GM23338 (cell line): ENCODE measurements around the gene AMOTL1. TPM values are rescaled to one million over a fixed set of nuclear protein-coding genes. Genes with fewer than 3 reads are reported as not detected.

ENCODE experiments used
- ATAC-seq: fragments of 200-7000 bp; cut with Tn5 transposase; 3 replicates; pipeline ENCODE4 v1.9.1; 2020
- DNase-seq: peaks from one replicate; pipeline ENCODE4 v3.0.0-alpha.2; 2015; ENCODE audit warnings: low spot score
- H2AFZ ChIP-seq: fragments of 200-600 bp; sonication (generic); 2 replicates; pipeline ENCODE4 v1.8.0; 2016; ENCODE audit warnings: antibody characterized with exemption, mild to moderate bottlenecking, moderate library complexity
- H3F3A ChIP-seq: fragments of 200-600 bp; sonication (generic); replicated peaks from 2 replicates; pipeline ENCODE4 v1.8.0; 2017; ENCODE audit warnings: antibody characterized with exemption, mixed run types, low read depth
- H3K27ac ChIP-seq: fragments of 200-600 bp; sonication (generic); 2 replicates; pipeline ENCODE4 v1.6.1; 2016; ENCODE audit warnings: low read depth
- H3K27me3 ChIP-seq: fragments of 200-600 bp; sonication (generic); 2 replicates; pipeline ENCODE4 v1.8.0; 2016; ENCODE audit warnings: mild to moderate bottlenecking, mixed run types, moderate library complexity; ENCODE audit not compliant: insufficient read depth
- H3K36me3 ChIP-seq: fragments of 200-600 bp; sonication (generic); 2 replicates; pipeline ENCODE4 v1.8.0; 2016; ENCODE audit warnings: mild to moderate bottlenecking; ENCODE audit not compliant: insufficient read depth
- H3K4me1 ChIP-seq: fragments of 200-600 bp; sonication (generic); 2 replicates; pipeline ENCODE4 v1.8.0; 2016; ENCODE audit warnings: mild to moderate bottlenecking, moderate library complexity; ENCODE audit not compliant: insufficient read depth
- H3K4me2 ChIP-seq: fragments of 200-600 bp; sonication (generic); 2 replicates; pipeline ENCODE4 v1.7.1; 2017; ENCODE audit warnings: mixed run types
- H3K4me3 ChIP-seq: fragments of 200-600 bp; sonication (generic); 2 replicates; pipeline ENCODE4 v1.6.1; 2016; ENCODE audit warnings: mixed run types
- H3K79me2 ChIP-seq: fragments of 200-600 bp; sonication (generic); replicated peaks from 2 replicates; pipeline ENCODE4 v1.8.0; 2017; ENCODE audit warnings: mild to moderate bottlenecking; ENCODE audit not compliant: insufficient read depth
- H3K9me2 ChIP-seq: fragments of 200-600 bp; sonication (generic); 2 replicates; pipeline ENCODE4 v1.8.0; 2017; ENCODE audit not compliant: insufficient read depth
- H4K20me1 ChIP-seq: fragments of 200-600 bp; sonication (generic); replicated peaks from 2 replicates; pipeline ENCODE4 v1.8.0; 2017; ENCODE audit warnings: mild to moderate bottlenecking; ENCODE audit not compliant: insufficient read depth
- H3K27ac Mint-ChIP-seq: 2 replicates; pipeline ENCODE4 v1.8.0; 2020; ENCODE audit warnings: inconsistent platforms, mild to moderate bottlenecking, moderate library complexity, mixed read lengths
- H3K27me3 Mint-ChIP-seq: 3 replicates; pipeline ENCODE4 v1.8.0; 2022; ENCODE audit warnings: low read depth, mild to moderate bottlenecking, moderate library complexity, mixed read lengths, inconsistent platforms; ENCODE audit not compliant: insufficient read depth, poor library complexity
- H3K36me3 Mint-ChIP-seq: 3 replicates; pipeline ENCODE4 v1.8.0; 2021; ENCODE audit warnings: low read depth, mild to moderate bottlenecking, inconsistent platforms, moderate library complexity, mixed read lengths
- H3K4me1 Mint-ChIP-seq: 3 replicates; pipeline ENCODE4 v1.8.0; 2020; ENCODE audit warnings: mild to moderate bottlenecking, inconsistent platforms, mixed read lengths
- H3K4me3 Mint-ChIP-seq: 3 replicates; pipeline ENCODE4 v1.8.0; 2021; ENCODE audit warnings: moderate library complexity, mild to moderate bottlenecking, inconsistent platforms, mixed read lengths
- H3K9me3 Mint-ChIP-seq: 3 replicates; pipeline ENCODE4 v1.8.0; 2020; ENCODE audit warnings: moderate library complexity, mild to moderate bottlenecking, inconsistent platforms, mixed read lengths
- CREB1 ChIP-seq: fragments of 250-450 bp; sonication (Bioruptor Pico); IDR thresholded peaks from 2 replicates; pipeline ENCODE4 v1.5.0; 2020; ENCODE audit warnings: low read depth, mild to moderate bottlenecking, moderate library complexity
- ETS1 ChIP-seq: IDR thresholded peaks from 2 replicates; pipeline ENCODE4 v1.6.1; 2016; ENCODE audit warnings: antibody characterized with exemption
- EZH2 ChIP-seq: fragments of 200-600 bp; sonication (generic); IDR thresholded peaks from one replicate; pipeline ENCODE4 v1.8.0; 2017; ENCODE audit warnings: antibody characterized with exemption, mild to moderate bottlenecking, low read depth; ENCODE audit not compliant: unreplicated experiment
- EZH2phosphoT487 ChIP-seq: fragments of 200-600 bp; sonication (generic); IDR thresholded peaks from one replicate; pipeline ENCODE4 v1.8.1; 2018; ENCODE audit warnings: antibody characterized with exemption; ENCODE audit not compliant: unreplicated experiment
- JUNB ChIP-seq: IDR thresholded peaks from one replicate; pipeline ENCODE4 v1.6.1; 2016; ENCODE audit warnings: antibody characterized with exemption; ENCODE audit not compliant: unreplicated experiment
- NANOG ChIP-seq: IDR thresholded peaks from 2 replicates; pipeline ENCODE4 v1.6.1; 2016; ENCODE audit warnings: antibody characterized with exemption, borderline replicate concordance
- POLR2AphosphoS5 ChIP-seq: IDR thresholded peaks from 2 replicates; pipeline ENCODE4 v1.6.1; 2016; ENCODE audit warnings: antibody characterized with exemption, low read depth
- REST ChIP-seq: IDR thresholded peaks from one replicate; pipeline ENCODE4 v1.6.1; 2018; ENCODE audit warnings: antibody characterized with exemption; ENCODE audit not compliant: unreplicated experiment
- STAT1 ChIP-seq: IDR thresholded peaks from one replicate; pipeline ENCODE4 v1.6.1; 2016; ENCODE audit warnings: antibody characterized with exemption; ENCODE audit not compliant: unreplicated experiment
- ZNF114 ChIP-seq: fragments of 250-450 bp; sonication (Bioruptor Pico); IDR thresholded peaks from 2 replicates; pipeline ENCODE4 v1.5.0; 2020; ENCODE audit warnings: mild to moderate bottlenecking, moderate library complexity
- ZNF331 ChIP-seq: fragments of 250-450 bp; sonication (Bioruptor Pico); IDR thresholded peaks from 2 replicates; pipeline ENCODE4 v1.5.0; 2020; ENCODE audit warnings: low read depth, mild to moderate bottlenecking, moderate library complexity
- polyA plus RNA-seq: library from polyadenylated mRNA; unstranded; fragments of >200 nt; fragmentation: Nextera tagmentation; extraction: Ambion mirVana; gene quantifications from 2 replicates; pipeline ENCODE4 v1.2.1, GENCODE V29; 2016
- total RNA-seq: library from RNA; depleted of rRNA; stranded (reverse); fragments of >200 nt; shearing (Covaris generic); gene quantifications from 2 replicates; pipeline ENCODE4 v1.2.3, GENCODE V29; 2014
- TF ChIP-seq, protein P1 (sequence below): fragments of 250-450 bp; sonication (Bioruptor Pico); IDR thresholded peaks from 2 replicates; pipeline ENCODE4 v1.5.0; 2020; ENCODE audit warnings: mild to moderate bottlenecking, moderate library complexity

AMOTL1 gene
- total and polyA plus RNA-seq, 2 experiments from 2014 or later: 4.3 to 18.7 TPM

GRCh38 chr11:94821439-94821838 lies 53.3 kb downstream of the AMOTL1 start:
- H4K20me1 ChIP-seq: 0 out of 2 replicates have a peak, but pooled peaks cover 6% of the 10 kb centered on the region
- ATAC-seq (no peak), DNase-seq (no peak)
- no peaks in the 10 kb centered on the region for H3F3A ChIP-seq
- no peak overlapping the region for H3K27ac Mint-ChIP-seq
- no peak overlapping the region for H3K4me3 Mint-ChIP-seq
- H2AFZ ChIP-seq: no peak overlapping the region
- no peak overlapping the region for H3K27ac ChIP-seq
- peaks cover 6% of the 10 kb centered on the region; the same call in 1 of the 2 replicates for H3K9me2 ChIP-seq
- no peaks in the 10 kb centered on the region for H3K27me3 Mint-ChIP-seq
- no peaks in the 10 kb centered on the region for H3K4me1 ChIP-seq
- peaks cover 23% of the 10 kb centered on the region for H3K36me3 ChIP-seq
- H3K4me2 ChIP-seq: no peak overlapping the region
- TF ChIP-seq STAT1: no peak
- TF ChIP-seq ZNF114 (CRISPR knock-in tag): no peak
- no peak for TF ChIP-seq NANOG
- no peak for TF ChIP-seq ZNF331
- no peak for TF ChIP-seq JUNB
- no peak for TF ChIP-seq ETS1
- no peak for TF ChIP-seq POLR2AphosphoS5
- H3K4me3 ChIP-seq: no peak overlapping the region
- H3K27me3 ChIP-seq: no peaks in the 10 kb centered on the region
- no peaks in the 10 kb centered on the region for H3K79me2 ChIP-seq
- peaks cover 91% of the 10 kb centered on the region for H3K36me3 Mint-ChIP-seq
- H3K4me1 Mint-ChIP-seq: peaks cover 3% of the 10 kb centered on the region; the same call in 2 of the 3 replicates
- peaks cover 26% of the 10 kb centered on the region for H3K9me3 Mint-ChIP-seq

- Histone ChIP-seq H3K27me3 (no peaks in the 10 kb centered on the region), H4K20me1 (0 out of 2 replicates have a peak, but pooled peaks cover 6% of the 10 kb centered on the region), H3K9me2 (peaks cover 6% of the 10 kb centered on the region; the same call in 1 of the 2 replicates), H3F3A (no peaks in the 10 kb centered on the region), H3K4me2 (no peak overlapping the region), H3K4me1 (no peaks in the 10 kb centered on the region), H3K27ac (no peak overlapping the region), H3K79me2 (no peaks in the 10 kb centered on the region), H3K36me3 (peaks cover 18% of the 10 kb centered on the region), H2AFZ (no peak overlapping the region), H3K4me3 (no peak overlapping the region)
- Mint-ChIP-seq H3K4me3 (no peak overlapping the region), H3K4me1 (peaks cover 5% of the 10 kb centered on the region; the same call in 2 of the 3 replicates), H3K9me3 (peaks cover 21% of the 10 kb centered on the region), H3K27ac (no peak overlapping the region), H3K36me3 (peaks cover 92% of the 10 kb centered on the region), H3K27me3 (no peaks in the 10 kb centered on the region)
- ATAC-seq (no peak), DNase-seq (no peak)
- no peak for TF ChIP-seq EZH2
- TF ChIP-seq ZNF114 (CRISPR knock-in tag): no peak
- TF ChIP-seq, protein P1, sequence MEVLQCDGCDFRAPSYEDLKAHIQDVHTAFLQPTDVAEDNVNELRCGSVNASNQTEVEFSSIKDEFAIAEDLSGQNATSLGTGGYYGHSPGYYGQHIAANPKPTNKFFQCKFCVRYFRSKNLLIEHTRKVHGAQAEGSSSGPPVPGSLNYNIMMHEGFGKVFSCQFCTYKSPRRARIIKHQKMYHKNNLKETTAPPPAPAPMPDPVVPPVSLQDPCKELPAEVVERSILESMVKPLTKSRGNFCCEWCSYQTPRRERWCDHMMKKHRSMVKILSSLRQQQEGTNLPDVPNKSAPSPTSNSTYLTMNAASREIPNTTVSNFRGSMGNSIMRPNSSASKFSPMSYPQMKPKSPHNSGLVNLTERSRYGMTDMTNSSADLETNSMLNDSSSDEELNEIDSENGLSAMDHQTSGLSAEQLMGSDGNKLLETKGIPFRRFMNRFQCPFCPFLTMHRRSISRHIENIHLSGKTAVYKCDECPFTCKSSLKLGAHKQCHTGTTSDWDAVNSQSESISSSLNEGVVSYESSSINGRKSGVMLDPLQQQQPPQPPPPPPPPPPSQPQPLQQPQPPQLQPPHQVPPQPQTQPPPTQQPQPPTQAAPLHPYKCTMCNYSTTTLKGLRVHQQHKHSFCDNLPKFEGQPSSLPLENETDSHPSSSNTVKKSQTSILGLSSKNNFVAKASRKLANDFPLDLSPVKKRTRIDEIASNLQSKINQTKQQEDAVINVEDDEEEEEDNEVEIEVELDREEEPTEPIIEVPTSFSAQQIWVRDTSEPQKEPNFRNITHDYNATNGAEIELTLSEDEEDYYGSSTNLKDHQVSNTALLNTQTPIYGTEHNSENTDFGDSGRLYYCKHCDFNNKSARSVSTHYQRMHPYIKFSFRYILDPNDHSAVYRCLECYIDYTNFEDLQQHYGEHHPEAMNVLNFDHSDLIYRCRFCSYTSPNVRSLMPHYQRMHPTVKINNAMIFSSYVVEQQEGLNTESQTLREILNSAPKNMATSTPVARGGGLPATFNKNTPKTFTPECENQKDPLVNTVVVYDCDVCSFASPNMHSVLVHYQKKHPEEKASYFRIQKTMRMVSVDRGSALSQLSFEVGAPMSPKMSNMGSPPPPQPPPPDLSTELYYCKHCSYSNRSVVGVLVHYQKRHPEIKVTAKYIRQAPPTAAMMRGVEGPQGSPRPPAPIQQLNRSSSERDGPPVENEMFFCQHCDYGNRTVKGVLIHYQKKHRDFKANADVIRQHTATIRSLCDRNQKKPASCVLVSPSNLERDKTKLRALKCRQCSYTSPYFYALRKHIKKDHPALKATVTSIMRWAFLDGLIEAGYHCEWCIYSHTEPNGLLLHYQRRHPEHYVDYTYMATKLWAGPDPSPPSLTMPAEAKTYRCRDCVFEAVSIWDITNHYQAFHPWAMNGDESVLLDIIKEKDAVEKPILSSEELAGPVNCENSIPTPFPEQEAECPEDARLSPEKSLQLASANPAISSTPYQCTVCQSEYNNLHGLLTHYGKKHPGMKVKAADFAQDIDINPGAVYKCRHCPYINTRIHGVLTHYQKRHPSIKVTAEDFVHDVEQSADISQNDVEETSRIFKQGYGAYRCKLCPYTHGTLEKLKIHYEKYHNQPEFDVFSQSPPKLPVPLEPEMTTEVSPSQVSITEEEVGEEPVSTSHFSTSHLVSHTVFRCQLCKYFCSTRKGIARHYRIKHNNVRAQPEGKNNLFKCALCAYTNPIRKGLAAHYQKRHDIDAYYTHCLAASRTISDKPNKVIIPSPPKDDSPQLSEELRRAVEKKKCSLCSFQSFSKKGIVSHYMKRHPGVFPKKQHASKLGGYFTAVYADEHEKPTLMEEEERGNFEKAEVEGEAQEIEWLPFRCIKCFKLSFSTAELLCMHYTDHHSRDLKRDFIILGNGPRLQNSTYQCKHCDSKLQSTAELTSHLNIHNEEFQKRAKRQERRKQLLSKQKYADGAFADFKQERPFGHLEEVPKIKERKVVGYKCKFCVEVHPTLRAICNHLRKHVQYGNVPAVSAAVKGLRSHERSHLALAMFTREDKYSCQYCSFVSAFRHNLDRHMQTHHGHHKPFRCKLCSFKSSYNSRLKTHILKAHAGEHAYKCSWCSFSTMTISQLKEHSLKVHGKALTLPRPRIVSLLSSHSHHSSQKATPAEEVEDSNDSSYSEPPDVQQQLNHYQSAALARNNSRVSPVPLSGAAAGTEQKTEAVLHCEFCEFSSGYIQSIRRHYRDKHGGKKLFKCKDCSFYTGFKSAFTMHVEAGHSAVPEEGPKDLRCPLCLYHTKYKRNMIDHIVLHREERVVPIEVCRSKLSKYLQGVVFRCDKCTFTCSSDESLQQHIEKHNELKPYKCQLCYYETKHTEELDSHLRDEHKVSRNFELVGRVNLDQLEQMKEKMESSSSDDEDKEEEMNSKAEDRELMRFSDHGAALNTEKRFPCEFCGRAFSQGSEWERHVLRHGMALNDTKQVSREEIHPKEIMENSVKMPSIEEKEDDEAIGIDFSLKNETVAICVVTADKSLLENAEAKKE (CRISPR knock-in tag): no peak
- TF ChIP-seq STAT1: no peak
- TF ChIP-seq REST: no peak
- TF ChIP-seq ZNF331: no peak
- no peak for TF ChIP-seq EZH2phosphoT487
- TF ChIP-seq CREB1 (CRISPR knock-in tag): no peak
- no peak for TF ChIP-seq POLR2AphosphoS5
These were observed 53.9 kb downstream of the AMOTL1 start for GRCh38 chr11:94822080-94822479.
